Gastroesophageal sphincter (tissue), 3 donors: ENCODE results near the gene ZBED2.

Source experiments
- EP300 ChIP-seq: sonication (generic); formaldehyde crosslinking; IDR thresholded peaks from one replicate; pipeline ENCODE4 v1.6.1; 2017; ENCODE audit warnings: antibody characterized with exemption, mild to moderate bottlenecking
- POLR2A ChIP-seq, 2 donors: fragments of 450-650 bp; IDR thresholded peaks; one replicate each; pipeline ENCODE4 v1.6.1; 2017; ENCODE audit warnings: antibody characterized with exemption in 2 of 2, mild to moderate bottlenecking in 2 of 2, moderate library complexity in 1 of 2
- POLR2AphosphoS5 ChIP-seq: sonication (generic); formaldehyde crosslinking; IDR thresholded peaks from one replicate; pipeline ENCODE4 v1.6.1; 2017; ENCODE audit warnings: antibody characterized with exemption
- TF ChIP-seq, protein P1 (sequence below), 4 experiments: fragments of 200-600 bp in 2 of 4; fragments of 450-650 bp in 2 of 4; sonication (generic) in 1 of 4; IDR thresholded peaks; one replicate each; pipeline ENCODE4 v1.5.1; 2017 to 2019; ENCODE audit warnings: antibody characterized with exemption in 4 of 4, mild to moderate bottlenecking in 2 of 4, moderate library complexity in 2 of 4

DNA sequence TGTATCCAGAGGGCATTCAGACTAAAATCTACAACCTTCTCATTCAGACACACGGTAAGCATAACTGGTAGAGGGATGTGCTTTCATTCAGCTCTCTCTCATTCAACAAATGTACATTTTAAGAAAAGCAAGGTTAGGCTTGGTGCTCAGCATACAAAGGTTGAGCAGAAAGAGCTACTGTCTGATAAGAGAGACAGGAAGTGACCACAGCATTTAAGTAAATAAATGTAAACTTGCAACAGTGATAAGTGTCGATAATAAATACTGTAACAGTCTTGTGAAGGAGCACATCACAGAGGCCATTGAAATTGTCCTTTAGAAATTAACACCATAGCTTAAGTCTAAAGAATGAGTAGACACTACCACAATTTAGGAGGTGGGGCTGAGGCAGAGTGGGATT lies 49.8 kb downstream of the ZBED2 start:
- TF ChIP-seq POLR2A (IDR thresholded peaks at IDR 0.05) (no peak), EP300 (no peak), POLR2AphosphoS5 (no peak)
- TF ChIP-seq, protein P1, sequence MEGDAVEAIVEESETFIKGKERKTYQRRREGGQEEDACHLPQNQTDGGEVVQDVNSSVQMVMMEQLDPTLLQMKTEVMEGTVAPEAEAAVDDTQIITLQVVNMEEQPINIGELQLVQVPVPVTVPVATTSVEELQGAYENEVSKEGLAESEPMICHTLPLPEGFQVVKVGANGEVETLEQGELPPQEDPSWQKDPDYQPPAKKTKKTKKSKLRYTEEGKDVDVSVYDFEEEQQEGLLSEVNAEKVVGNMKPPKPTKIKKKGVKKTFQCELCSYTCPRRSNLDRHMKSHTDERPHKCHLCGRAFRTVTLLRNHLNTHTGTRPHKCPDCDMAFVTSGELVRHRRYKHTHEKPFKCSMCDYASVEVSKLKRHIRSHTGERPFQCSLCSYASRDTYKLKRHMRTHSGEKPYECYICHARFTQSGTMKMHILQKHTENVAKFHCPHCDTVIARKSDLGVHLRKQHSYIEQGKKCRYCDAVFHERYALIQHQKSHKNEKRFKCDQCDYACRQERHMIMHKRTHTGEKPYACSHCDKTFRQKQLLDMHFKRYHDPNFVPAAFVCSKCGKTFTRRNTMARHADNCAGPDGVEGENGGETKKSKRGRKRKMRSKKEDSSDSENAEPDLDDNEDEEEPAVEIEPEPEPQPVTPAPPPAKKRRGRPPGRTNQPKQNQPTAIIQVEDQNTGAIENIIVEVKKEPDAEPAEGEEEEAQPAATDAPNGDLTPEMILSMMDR (IDR thresholded peaks at IDR 0.05) = no peak
